Renal cortical epithelial cell (primary cell): Measurements from ENCODE around the gene PARN. TPM values are rescaled to one million over a fixed set of nuclear protein-coding genes. Genes with fewer than 3 reads are reported as not detected.
"Not testable (repeated sequence)": the region's sequence is repeated elsewhere in the genome, so short reads cannot be mapped to it uniquely, and the experiment has no call there.

Source experiments
- DNase-seq: peaks from one replicate; pipeline ENCODE4 v3.0.0-alpha.2; 2011; ENCODE audit warnings: low read depth
- total RNA-seq: library from RNA; depleted of rRNA; stranded (reverse); fragments of >200 nt; gene quantifications from 2 replicates; pipeline ENCODE4 v1.2.3, GENCODE V29; 2014

Gene PARN
- total RNA-seq, 1 donor from 2014 or later: 34.7 TPM

- not testable (repeated sequence) for DNase-seq
These were observed 55.2 kb downstream of the PARN start for GRCh38 chr16:14574698-14575415.

GRCh38 chr16:14572535-14572934, 57.5 kb downstream of the PARN start:
- DNase-seq: no peak

GRCh38 chr16:14569213-14569612, 60.8 kb downstream of the PARN start:
- DNase-seq: no peak

- DNase-seq: no peak
These were observed 63.5 kb downstream of the PARN start for GRCh38 chr16:14566599-14566998.

DNA sequence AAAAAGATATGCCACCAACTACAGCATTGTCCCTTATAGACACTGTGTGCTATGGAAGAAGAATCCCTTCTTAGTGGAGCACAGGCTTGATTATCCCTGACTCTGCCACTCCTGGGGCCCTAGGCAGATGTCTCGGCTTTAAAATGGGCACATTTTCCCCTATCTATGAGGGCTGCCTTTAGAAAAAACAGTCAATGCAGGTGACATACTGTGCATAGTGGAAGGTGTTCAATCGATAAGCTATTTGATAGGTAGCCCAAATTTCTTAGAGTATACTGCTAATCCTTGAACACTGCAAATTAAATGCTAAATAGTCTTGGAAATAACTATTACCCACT, 64.4 kb downstream of the PARN start:
- DNase-seq: no peak

GRCh38 chr16:14564861-14565687, 65.0 kb downstream of the PARN start:
- peak; percentile 86 for DNase-seq

DNA sequence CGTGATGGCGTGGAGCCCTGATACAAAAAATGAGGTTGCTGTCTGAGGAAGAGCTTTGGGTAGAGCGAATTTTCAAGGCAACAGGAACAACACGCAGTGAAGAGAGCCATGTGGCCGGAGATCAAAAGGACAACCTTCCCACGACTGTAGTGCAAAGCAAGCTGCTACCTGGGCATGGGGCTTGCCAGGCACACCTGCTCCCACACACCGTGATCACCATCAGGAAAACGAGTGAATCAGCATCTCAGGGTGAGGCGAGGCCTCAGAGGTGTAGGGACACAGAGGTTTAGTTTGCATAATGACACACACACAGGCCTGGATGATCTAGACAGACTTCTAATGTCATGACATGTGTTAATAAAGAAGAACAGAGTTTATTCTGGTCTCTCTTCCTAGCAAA, 65.7 kb downstream of the PARN start:
- DNase-seq: peak; percentile 22

DNA sequence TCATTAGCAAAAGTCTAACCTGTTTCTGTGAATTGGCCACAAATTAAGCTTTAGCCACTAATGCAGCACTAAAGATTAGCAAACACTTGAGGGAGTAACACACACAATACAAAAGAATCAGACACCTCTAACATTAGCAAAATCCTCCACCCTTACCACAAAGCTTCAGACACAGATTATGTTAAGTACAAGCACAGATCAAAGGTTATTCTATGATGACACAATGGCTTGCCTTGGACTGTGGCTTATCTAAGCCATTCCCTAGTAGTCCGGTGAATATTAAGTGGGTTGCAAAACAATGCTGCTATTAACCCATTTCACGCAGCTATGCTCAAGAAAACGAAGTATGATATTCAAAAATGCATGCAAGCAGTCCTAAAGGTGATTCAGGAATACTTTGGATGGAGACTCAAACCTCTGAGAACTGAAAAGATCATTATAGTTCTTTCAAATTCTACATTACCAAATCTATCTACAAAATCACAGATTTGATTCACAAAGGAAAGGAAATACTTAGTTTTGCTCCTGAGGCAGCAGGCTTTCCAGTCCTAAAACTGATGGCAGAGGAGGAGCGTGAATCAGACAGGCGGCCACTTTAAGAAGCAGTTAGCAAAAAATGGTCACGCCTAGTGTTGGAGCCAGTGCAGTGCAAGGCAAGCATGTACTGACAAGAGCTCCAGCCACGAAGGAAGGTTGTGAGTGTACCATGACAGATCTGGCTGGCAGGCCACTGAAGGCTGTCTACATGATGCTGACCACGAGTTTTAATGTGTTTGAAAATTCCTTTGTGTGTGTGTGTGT, 67.2 kb downstream of the PARN start:
- peak; percentile 82 for DNase-seq

DNA sequence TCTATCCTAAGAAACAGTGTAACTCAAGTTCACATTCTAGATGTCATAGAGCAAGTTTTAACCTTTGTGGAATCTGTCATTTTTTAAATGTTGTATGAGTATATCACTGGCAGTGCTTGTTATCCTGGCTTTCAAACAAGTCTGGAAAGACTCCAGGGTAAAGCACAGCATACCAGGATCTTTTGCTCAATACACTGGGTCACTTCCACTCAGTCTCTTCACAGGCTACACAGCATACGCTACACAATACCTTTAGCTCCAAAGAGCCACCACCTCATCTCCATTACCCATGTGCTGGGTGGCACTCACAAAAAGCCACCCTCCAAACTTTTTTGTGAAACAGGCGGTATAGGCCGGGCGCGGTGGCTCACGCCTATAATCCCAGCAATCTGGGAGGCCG, 69.5 kb downstream of the PARN start:
- DNase-seq: no peak

- no peak for DNase-seq
These were observed 70.2 kb downstream of the PARN start for GRCh38 chr16:14559809-14560241.

DNA sequence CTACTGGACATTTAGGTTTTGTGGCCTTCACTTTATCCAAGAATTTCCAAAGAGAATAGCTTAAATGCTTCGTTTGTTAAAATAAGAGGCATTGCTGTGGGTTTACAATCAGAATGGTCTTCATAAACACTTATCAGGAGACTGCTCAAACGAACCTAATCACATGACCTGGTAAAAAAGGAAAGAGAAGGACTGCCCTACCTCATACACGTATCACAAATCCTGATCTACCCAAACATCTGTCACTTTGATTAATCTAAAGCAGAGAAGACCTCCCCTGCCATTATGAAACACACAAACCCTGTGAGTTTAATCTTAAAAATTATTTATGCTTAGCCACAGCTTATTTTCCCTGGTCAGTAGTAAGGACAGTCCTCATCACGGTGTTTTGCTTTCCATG, 76.6 kb downstream of the PARN start:
- no peak for DNase-seq

DNA sequence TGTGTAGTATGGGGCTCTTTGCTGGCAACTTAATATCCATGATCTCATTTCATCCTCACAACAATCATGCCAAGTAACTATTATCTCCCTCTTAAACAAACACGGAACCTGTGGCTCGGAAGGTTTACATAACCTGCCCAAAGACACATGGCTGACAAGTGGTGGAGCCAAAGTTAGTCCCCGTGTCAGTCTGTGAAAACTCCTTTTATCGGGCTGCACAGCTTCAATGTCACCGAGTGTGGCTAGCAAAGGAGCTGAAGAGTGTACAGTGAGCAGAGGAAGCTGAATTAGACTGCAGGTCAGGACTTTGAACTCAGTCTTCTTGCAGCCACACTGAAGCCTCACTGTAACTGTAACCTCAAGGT, 80.3 kb downstream of the PARN start:
- peak; percentile 37 for DNase-seq

DNA sequence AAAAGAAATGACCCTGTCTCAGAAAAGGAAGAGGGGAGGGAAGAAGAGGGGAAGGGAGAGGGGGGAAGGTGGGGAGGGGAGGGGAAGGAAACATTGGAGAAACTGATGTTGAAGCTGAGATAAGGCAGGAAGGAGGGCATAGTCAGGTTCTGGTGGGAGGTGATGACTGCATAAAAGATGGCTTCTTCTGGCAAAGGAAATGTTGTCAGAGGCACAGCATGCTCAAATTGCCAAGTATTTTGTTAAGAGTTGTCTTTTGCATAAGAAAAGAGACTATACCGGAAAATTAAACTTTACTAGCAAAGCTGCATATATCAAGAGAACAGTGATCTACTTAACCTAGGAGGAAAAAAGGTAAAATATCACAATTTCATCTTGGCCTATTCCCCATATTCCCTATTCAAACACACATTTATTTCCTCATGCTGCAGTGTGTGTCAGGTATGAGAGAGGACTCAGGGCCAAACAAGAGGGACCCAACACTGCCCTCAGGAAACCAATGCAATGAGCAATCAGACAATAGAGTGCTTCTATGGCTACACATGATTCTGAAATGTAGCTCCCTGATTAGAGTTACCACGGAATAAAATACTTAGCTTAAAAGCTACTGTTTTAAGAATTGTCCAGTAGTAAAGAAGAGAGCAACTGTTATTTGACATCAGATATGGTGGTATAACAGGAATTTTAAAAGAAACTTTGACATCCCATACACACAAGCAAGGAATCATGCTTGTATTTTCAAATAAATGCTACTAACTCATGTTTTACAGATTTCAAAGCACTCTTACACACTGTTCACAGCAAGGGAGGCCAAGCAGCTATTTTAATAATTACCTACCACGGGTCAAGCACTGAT, 80.9 kb downstream of the PARN start:
- no peak for DNase-seq

DNA sequence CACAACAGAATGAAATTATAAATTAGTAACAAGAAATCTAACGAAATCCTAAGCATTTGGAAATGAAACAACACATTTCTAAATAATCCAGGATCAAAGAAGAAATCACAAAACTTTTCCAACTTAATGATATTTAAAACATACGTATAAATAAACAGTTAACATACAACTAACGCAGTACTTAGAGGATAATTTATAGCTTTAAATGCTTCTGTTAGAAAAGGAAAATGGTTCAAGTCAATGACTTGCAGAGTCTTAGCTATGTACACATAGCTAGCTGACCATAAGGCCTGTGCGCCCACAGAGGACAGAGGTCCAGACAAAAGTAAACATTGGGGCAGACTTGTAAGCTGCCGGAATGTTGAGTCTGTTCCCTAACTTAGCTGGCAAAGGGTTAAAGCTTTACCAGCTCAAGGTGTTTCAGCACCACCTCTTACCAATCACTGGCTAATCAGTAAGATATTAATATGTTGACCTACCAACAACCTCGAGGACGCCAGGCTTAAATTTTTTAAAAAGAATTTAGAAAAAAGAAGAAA, 84.6 kb downstream of the PARN start:
- DNase-seq: peak; percentile 87

DNA sequence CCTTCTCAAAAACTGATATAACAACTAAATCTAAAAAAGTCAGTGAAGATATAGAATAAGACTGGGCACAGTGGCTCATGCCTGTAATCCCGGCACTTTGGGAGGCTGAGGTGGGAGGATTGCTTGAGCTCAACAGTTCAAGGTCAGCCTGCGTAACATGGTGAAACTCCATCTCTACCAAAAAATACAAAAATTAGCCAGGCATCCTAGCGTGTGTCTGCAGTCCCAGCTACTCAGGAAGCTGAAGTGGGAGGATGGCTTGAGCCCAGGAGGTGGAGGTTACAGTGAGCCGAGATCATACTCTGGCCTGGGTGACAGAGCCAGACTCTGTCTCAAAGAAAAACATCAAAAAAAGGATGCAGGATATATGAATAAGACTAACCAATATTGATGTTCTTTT, 85.2 kb downstream of the PARN start:
- not testable (repeated sequence) for DNase-seq

- no peak for DNase-seq
These were observed 90.4 kb downstream of the PARN start for GRCh38 chr16:14539631-14540030.

- DNase-seq: no peak
These were observed 90.9 kb downstream of the PARN start for GRCh38 chr16:14539156-14539555.

DNA sequence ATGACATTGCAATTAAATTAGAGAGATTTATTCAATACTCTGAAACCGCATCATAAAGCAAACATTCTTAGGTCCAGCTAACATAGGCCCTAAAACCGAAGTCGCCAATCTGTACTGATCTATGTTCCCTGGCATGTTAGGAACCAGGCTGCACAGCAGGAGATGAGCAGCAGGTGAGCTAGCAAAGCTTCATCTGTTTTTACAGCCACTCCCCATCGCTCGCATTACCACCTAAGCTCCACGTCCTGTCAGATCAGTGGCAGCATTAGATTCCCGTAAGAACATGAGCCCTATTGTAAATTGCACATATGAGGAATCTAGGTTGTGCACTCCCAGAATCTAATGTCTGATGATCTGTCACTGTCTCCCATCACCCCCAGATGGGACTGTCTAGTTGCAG, 91.5 kb downstream of the PARN start:
- DNase-seq: no peak

GRCh38 chr16:14531613-14532012, 98.4 kb downstream of the PARN start:
- no peak for DNase-seq

DNA sequence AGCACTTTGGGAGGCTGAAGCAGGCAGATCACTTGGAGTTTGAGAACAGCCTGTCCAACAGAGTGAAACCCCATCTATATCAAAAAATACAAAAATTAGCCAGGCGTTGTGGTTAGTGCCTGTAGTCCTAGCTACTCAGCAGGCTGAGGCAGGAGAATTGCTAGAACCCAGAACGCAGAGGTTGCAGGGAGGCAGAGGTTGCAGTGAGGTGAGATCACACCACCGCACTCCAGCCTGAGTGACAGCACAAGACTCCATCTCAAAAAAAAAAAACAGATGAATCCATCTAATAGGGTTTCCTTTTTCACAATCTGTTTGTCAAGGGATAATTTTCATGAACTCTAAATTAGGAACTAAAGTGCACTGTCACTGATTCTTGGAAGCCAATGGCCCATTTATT, 99.0 kb downstream of the PARN start:
- DNase-seq: no peak

DNA sequence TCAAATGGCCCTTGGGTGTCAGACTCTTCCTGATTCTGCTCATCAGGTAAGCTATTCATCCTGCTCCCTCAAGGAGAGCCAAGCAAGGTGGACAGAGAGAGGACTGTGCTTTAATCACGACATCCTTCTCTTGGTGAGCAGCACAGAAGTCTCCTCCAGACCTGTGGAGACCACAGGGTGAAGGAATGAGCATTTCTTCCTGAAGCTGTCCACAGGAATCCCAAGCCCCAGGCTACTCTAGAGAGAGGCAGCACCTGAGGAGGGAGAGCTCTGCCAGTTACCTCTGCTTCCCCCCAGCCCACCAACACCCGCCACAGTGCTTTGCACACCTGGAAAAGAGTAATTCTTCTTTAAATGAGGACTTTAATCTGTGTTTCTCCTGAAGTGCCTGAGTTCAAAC, 100.0 kb downstream of the PARN start:
- DNase-seq: no peak
